GM23248 (cell line): ENCODE data around the gene DPP6. TPM values are rescaled to one million over a fixed set of nuclear protein-coding genes. Genes with fewer than 3 reads are reported as not detected.
"Not testable (repeated sequence)": the region's sequence is repeated elsewhere in the genome, so short reads cannot be mapped to it uniquely, and the experiment has no call there.

Experiments
- DNase-seq: peaks from one replicate; pipeline ENCODE4 v3.0.0-alpha.2; 2015
- H2AFZ ChIP-seq: fragments of 200-600 bp; sonication (generic); 2 replicates; pipeline ENCODE4 v1.6.1; 2016; ENCODE audit warnings: antibody characterized with exemption
- H3F3A ChIP-seq: fragments of 200-600 bp; sonication (generic); 2 replicates; pipeline ENCODE4 v1.6.1; 2016; ENCODE audit warnings: mild to moderate bottlenecking, antibody characterized with exemption, mixed run types; ENCODE audit not compliant: insufficient read depth
- H3K27ac ChIP-seq: fragments of 200-600 bp; sonication (generic); 2 replicates; pipeline ENCODE4 v1.5.1; 2016; ENCODE audit warnings: mild to moderate bottlenecking
- H3K27me3 ChIP-seq: fragments of 200-600 bp; sonication (generic); replicated peaks from 2 replicates; pipeline ENCODE4 v1.6.1; 2016; ENCODE audit warnings: mild to moderate bottlenecking; ENCODE audit not compliant: insufficient read depth
- H3K36me3 ChIP-seq: fragments of 200-600 bp; sonication (generic); 2 replicates; pipeline ENCODE4 v1.6.1; 2016; ENCODE audit warnings: low read depth, mild to moderate bottlenecking
- H3K4me1 ChIP-seq: fragments of 200-600 bp; sonication (generic); 2 replicates; pipeline ENCODE4 v1.6.1; 2016; ENCODE audit warnings: mild to moderate bottlenecking; ENCODE audit not compliant: insufficient read depth
- H3K4me2 ChIP-seq: fragments of 200-600 bp; sonication (generic); one replicate; pipeline ENCODE4 v1.6.1; 2016; ENCODE audit warnings: mild to moderate bottlenecking; ENCODE audit not compliant: unreplicated experiment
- H3K4me3 ChIP-seq: fragments of 200-600 bp; sonication (generic); 2 replicates; pipeline ENCODE4 v1.5.1; 2016; ENCODE audit warnings: mild to moderate bottlenecking
- H3K79me2 ChIP-seq: fragments of 200-600 bp; sonication (generic); 2 replicates; pipeline ENCODE4 v1.6.1; 2016; ENCODE audit warnings: mild to moderate bottlenecking; ENCODE audit not compliant: insufficient read depth
- H3K9ac ChIP-seq: fragments of 200-600 bp; sonication (generic); 2 replicates; pipeline ENCODE4 v1.6.1; 2016; ENCODE audit warnings: mild to moderate bottlenecking
- H3K9me2 ChIP-seq: fragments of 200-600 bp; sonication (generic); 2 replicates; pipeline ENCODE4 v1.6.1; 2016; ENCODE audit warnings: mixed run types, mild to moderate bottlenecking, moderate library complexity; ENCODE audit not compliant: insufficient read depth
- H3K9me3 ChIP-seq: fragments of 200-600 bp; sonication (generic); one replicate; pipeline ENCODE4 v1.6.1; 2017; ENCODE audit warnings: low read depth
- H4K20me1 ChIP-seq: fragments of 200-600 bp; sonication (generic); 2 replicates; pipeline ENCODE4 v1.6.0; 2016; ENCODE audit not compliant: insufficient read depth
- EZH2 ChIP-seq: fragments of 200-600 bp; sonication (generic); IDR thresholded peaks from 2 replicates; pipeline ENCODE4 v1.6.1; 2018; ENCODE audit warnings: antibody characterized with exemption, mild to moderate bottlenecking; ENCODE audit not compliant: insufficient read depth, poor library complexity, severe bottlenecking
- EZH2phosphoT487 ChIP-seq: fragments of 200-600 bp; sonication (generic); IDR thresholded peaks from 2 replicates; pipeline ENCODE4 v1.6.1; 2018; ENCODE audit warnings: antibody characterized with exemption, moderate library complexity, mild to moderate bottlenecking, low read depth; ENCODE audit not compliant: insufficient read depth
- WGBS, 2 experiments: methylation state at CpG; one replicate each; pipeline ENCODE4 v1.1.6; 2015 to 2017; ENCODE audit warnings: low lambda C conversion rate in 2 of 2, low coverage in 1 of 2; ENCODE audit errors: missing lambda C conversion rate in 2 of 2; 5-methylcytosine and 5-hydroxymethylcytosine counted together
- in situ Hi-C: fragments of 300-500 bp; cut with MboI; formaldehyde crosslinking; loops from 2 replicates; pipeline ENCODE4 v1.15.0; 2020
- polyA plus RNA-seq: library from polyadenylated mRNA; unstranded; fragments of >200 nt; fragmentation: Nextera tagmentation; extraction: Ambion mirVana; gene quantifications from 2 replicates; pipeline ENCODE4 v1.2.1, GENCODE V29; 2016
- total RNA-seq: library from RNA; depleted of rRNA; stranded (reverse); fragments of >200 nt; shearing (Covaris generic); gene quantifications from 2 replicates; pipeline ENCODE4 v1.2.3, GENCODE V29; 2014

DPP6 gene
- total and polyA plus RNA-seq, 2 experiments from 2014 or later = not detected

DNA sequence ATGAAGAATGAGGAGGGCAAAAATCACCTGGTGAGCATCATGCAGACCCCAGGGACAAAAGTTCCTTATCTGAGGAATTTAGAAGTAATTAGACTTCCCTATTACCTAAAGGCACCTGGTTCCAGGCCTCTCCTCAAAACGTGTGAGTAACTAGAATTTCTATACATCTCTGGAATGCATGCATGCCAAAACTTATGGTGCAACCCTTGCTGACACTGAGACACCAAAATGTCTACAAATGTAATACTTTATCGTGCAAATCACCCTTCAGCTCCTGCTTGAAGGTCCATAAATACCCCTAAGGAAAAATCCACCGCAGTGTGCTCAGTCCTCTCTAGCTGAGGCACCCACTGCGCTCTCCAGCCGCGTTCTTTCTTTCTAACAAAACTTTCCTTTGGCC lies 866.5 kb downstream of the DPP6 start:
- in situ Hi-C loops = loop anchor here (25.0 kb wide), 1 partner anchor 844 kb away; no protein-coding TSS in a partner anchor
- no peak overlapping the region for H3K27ac ChIP-seq
- H3K79me2 ChIP-seq = no peaks in the 10 kb centered on the region
- H4K20me1 ChIP-seq = no peaks in the 10 kb centered on the region
- no peaks in the 10 kb centered on the region for H3K27me3 ChIP-seq
- WGBS, 2 experiments = 67 to 74% methylated on average over 6 of the region's 6 CpGs
- H3K9ac ChIP-seq = no peak overlapping the region
- no peak overlapping the region for H2AFZ ChIP-seq
- no peaks in the 10 kb centered on the region for H3K4me1 ChIP-seq
- H3K36me3 ChIP-seq = no peaks in the 10 kb centered on the region
- no peaks in the 10 kb centered on the region for H3K9me3 ChIP-seq
- H3F3A ChIP-seq = no peaks in the 10 kb centered on the region
- H3K4me3 ChIP-seq = no peak overlapping the region
- no peak for DNase-seq
- TF ChIP-seq EZH2 = no peak
- no peak for TF ChIP-seq EZH2phosphoT487
- H3K9me2 ChIP-seq = no peaks in the 10 kb centered on the region
- H3K4me2 ChIP-seq = no peak overlapping the region

DNA sequence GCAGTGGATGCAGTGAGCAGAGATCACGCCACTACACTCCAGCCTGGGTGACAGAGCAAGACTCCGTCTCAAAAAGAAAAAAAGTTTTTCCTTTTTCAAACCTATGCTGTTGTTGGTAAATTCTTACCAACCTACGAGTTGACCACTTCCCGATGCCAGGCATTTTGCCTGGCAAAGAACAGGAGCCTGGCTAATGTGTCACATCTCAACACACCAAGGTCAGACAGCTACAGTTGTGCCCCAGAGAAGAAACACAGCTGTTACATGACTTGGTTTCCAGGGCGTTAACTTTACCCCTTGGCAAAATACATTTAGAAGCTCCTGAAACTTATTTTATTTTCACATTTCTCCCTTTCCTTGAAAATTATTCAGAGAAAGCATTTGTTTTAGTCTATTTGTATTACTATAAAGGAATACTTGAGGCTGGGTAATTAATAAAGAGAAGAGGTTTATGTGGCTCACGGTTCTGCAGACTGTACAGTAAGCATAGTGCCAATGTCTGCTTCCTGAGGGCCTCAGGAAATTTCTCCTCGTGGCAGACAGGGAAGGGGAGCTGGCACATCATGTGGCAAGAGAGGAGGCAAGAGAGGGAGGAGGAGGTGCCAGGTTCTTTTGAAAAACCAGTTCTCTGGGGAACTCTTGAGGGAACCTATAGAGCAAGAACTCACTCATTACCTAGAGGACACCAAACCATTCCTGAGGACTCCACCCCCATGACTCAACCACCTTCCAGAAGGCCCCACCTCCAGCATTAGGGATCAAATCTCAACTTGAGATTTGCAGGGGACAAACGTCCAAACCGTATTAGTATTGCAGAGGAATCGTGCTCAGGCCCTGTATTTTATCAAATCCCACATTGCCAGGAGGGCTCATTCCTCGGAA lies 867.4 kb downstream of the DPP6 start:
- H4K20me1 ChIP-seq = no peaks in the 10 kb centered on the region
- 34 to 36% methylated on average over 11 of the region's 11 CpGs for WGBS, 2 experiments
- no peaks in the 10 kb centered on the region for H3K4me1 ChIP-seq
- H3K4me3 ChIP-seq = no peak overlapping the region
- no peaks in the 10 kb centered on the region for H3F3A ChIP-seq
- no peak overlapping the region for H3K9ac ChIP-seq
- H3K9me3 ChIP-seq = no peaks in the 10 kb centered on the region
- H2AFZ ChIP-seq = no peak overlapping the region
- in situ Hi-C loops = loop anchor here (10.0 to 25.0 kb wide), 2 partner anchors 435 to 843 kb away; no protein-coding TSS in a partner anchor
- DNase-seq = no peak
- H3K4me2 ChIP-seq = no peak overlapping the region
- H3K27ac ChIP-seq = no peak overlapping the region
- no peaks in the 10 kb centered on the region for H3K9me2 ChIP-seq
- H3K79me2 ChIP-seq = no peaks in the 10 kb centered on the region
- H3K27me3 ChIP-seq = no peaks in the 10 kb centered on the region; the same call in 1 of the 2 replicates
- H3K36me3 ChIP-seq = no peaks in the 10 kb centered on the region
- TF ChIP-seq EZH2phosphoT487 (no peak), EZH2 (no peak)

DNA sequence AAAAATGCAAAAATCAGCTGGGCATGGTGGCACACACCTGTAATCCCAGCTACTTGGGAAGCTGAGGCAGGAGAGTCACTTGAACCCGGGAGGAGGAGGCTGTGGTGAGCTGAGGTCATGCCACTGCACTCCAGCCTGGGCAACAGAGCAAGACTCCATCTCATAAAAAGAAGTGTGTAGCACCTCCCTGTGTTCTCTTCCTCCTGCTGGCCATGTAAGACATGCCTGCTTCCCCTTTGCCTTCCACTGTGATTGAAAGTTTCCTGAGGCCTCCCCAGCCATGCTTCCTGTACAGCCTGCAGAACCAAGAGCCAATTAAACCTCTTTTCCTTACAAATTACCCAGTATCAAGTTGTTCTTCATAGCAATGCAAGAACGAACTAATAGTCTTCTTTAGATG lies 870.3 kb downstream of the DPP6 start:
- in situ Hi-C loops = loop anchor here (10.0 to 25.0 kb wide), 2 partner anchors 432 to 840 kb away; no protein-coding TSS in a partner anchor
- not testable (repeated sequence) for H3K36me3 ChIP-seq, H3K4me1 ChIP-seq, DNase-seq, H3F3A ChIP-seq, H3K27me3 ChIP-seq, H3K79me2 ChIP-seq, H3K27ac ChIP-seq, H3K9ac ChIP-seq, H3K9me2 ChIP-seq, H4K20me1 ChIP-seq, H3K4me2 ChIP-seq, H3K9me3 ChIP-seq, H3K4me3 ChIP-seq, H2AFZ ChIP-seq
- 7 to 19% methylated on average over 2 of the region's 2 CpGs for WGBS, 2 experiments

DNA sequence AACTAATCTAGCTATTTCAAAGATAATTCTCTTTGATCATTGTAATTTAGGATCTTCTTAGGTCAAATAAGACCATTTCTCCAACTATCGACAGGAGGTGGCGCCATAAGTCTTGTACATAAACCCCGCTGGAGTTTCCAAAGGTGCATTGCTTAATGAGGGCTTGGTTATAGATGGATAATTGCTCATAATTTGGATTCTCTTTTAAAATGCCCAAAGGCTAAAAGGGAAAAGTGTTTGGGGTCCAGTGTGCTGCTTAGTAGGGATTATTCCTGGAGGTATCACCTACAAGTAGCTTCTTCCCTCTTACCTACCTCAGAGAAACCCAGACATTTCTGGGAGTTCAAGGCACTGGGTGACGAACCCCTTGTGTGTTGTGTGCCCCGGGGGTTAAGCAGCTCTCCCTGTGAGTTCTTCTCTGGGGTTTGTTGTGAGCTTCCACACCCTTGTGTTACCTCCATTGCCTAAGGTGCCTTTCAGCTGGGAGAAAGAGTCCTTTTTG lies 875.5 kb downstream of the DPP6 start:
- DNase-seq = peak; percentile 92
- TF ChIP-seq EZH2phosphoT487 (no peak), EZH2 (no peak)
- in situ Hi-C loops = loop anchor here (10.0 kb wide), 1 partner anchor 427 kb away; no protein-coding TSS in a partner anchor

More for the DNA sequence above, 875.5 kb downstream of the DPP6 start:
- Histone ChIP-seq H3F3A (peaks cover 18% of the 10 kb centered on the region; the same call in 1 of the 2 replicates), H3K79me2 (no peaks in the 10 kb centered on the region), H3K4me2 (peak overlapping the region; percentile 99), H3K9ac (peak overlapping the region; percentile 86), H3K27me3 (no peaks in the 10 kb centered on the region; the same call in 1 of the 2 replicates), H3K4me1 (no peaks in the 10 kb centered on the region), H3K36me3 (no peaks in the 10 kb centered on the region), H4K20me1 (no peaks in the 10 kb centered on the region), H2AFZ (peak overlapping the region; percentile 100), H3K27ac (peak overlapping the region; percentile 87), H3K9me3 (no peaks in the 10 kb centered on the region), H3K4me3 (peak overlapping the region; percentile 90), H3K9me2 (no peaks in the 10 kb centered on the region)
- 0 to 1% methylated on average over 5 of the region's 5 CpGs for WGBS, 2 experiments
